GM19328 (cell line): ENCODE measurements around the gene KCNK17.

Source experiments
- ATAC-seq: cut with Tn5 transposase; IDR thresholded peaks from one replicate; pipeline ENCODE4 v1.9.1; 2021; ENCODE audit warnings: mild to moderate bottlenecking, moderate library complexity; ENCODE audit not compliant: unreplicated experiment

The KCNK17 gene

GRCh38 chr6:39269961-39270360, 44.3 kb downstream of the KCNK17 start:
- ATAC-seq = no peak

- no peak for ATAC-seq
Observed at GRCh38 chr6:39268721-39269120, 45.5 kb downstream of the KCNK17 start.

GRCh38 chr6:39268171-39268570, 46.0 kb downstream of the KCNK17 start:
- ATAC-seq = no peak

GRCh38 chr6:39266782-39267355, 47.4 kb downstream of the KCNK17 start:
- no peak for ATAC-seq

GRCh38 chr6:39266375-39266774, 47.8 kb downstream of the KCNK17 start:
- ATAC-seq = no peak

- ATAC-seq = no peak
Observed at GRCh38 chr6:39263303-39264037, 50.7 kb downstream of the KCNK17 start.

GRCh38 chr6:39261751-39262150, 52.5 kb downstream of the KCNK17 start:
- no peak for ATAC-seq

- no peak for ATAC-seq
Observed at GRCh38 chr6:39260953-39261352, 53.3 kb downstream of the KCNK17 start.

GRCh38 chr6:39260456-39260855, 53.8 kb downstream of the KCNK17 start:
- ATAC-seq = no peak

- no peak for ATAC-seq
Observed at GRCh38 chr6:39256294-39256940, 57.8 kb downstream of the KCNK17 start.

GRCh38 chr6:39254999-39255535, 59.2 kb downstream of the KCNK17 start:
- no peak for ATAC-seq

- no peak for ATAC-seq
Observed at GRCh38 chr6:39251406-39251805, 62.8 kb downstream of the KCNK17 start.

GRCh38 chr6:39250507-39250906, 63.7 kb downstream of the KCNK17 start:
- no peak for ATAC-seq

- no peak for ATAC-seq
Observed at GRCh38 chr6:39249278-39249677, 64.9 kb downstream of the KCNK17 start.
